ENCODE results near the gene LHCGR.

Gene LHCGR

DNA sequence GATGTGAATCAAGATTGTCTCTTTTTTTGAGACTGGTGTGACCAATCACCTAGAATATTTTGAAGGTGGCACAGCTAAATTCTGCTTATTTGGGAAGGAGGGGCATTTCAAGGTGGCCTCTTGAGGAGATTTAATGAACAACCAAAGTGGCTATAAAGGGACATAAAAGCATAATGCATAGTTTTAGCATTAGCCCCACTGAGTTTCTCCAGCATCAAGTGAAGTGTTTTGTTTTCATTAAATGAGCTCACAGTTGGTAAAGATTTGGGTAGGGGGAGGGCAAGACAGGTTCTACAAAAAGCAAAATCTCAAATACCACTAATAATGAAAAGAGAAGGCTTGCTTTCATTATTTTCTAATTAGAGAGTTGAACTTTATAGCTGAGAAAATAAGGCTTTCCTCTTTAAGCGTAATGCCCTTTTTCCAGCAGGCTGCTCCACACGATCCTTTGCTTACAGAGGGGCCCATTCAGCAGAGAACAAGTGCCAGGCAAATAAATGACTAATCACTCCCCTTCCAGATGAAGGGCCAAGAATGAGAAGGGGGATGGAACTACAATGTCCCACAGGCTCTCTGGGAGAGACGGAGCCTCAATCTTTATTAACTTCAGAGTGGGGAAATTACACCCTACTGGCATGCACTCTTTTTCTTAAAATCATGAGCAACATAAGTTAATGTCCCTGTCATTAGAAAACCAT is 35.9 kb downstream of the LHCGR start:
- DNase-seq (ENCODE audit: insufficient read length, low spot score) (no peak), FAIRE-seq (no peak)
- TF ChIP-seq, protein P1, sequence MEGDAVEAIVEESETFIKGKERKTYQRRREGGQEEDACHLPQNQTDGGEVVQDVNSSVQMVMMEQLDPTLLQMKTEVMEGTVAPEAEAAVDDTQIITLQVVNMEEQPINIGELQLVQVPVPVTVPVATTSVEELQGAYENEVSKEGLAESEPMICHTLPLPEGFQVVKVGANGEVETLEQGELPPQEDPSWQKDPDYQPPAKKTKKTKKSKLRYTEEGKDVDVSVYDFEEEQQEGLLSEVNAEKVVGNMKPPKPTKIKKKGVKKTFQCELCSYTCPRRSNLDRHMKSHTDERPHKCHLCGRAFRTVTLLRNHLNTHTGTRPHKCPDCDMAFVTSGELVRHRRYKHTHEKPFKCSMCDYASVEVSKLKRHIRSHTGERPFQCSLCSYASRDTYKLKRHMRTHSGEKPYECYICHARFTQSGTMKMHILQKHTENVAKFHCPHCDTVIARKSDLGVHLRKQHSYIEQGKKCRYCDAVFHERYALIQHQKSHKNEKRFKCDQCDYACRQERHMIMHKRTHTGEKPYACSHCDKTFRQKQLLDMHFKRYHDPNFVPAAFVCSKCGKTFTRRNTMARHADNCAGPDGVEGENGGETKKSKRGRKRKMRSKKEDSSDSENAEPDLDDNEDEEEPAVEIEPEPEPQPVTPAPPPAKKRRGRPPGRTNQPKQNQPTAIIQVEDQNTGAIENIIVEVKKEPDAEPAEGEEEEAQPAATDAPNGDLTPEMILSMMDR (IDR thresholded peaks at IDR 0.05; ENCODE audit: insufficient read depth, missing control alignments), result no peak

DNA sequence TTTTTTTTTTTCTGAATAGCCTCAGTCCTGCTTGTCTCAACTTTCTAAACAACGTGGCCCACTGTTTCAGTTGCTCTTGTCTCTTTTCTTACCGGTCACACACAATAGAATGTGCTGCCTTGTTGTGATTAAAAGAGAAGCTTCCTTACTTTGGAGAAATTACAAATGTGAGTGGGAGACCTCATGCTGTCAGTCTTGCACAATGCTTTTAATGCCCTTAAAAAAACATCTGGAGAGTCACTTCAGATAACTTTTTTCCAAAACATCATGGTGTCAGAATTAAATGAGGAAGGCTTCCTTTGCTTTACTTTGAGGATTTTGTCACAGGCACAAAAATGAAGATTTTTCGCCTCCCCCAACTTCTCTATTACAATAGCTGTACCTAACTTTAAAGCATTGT is 37.7 kb downstream of the LHCGR start:
- DNase-seq (ENCODE audit: insufficient read length, low spot score) (no peak), FAIRE-seq (no peak)
- TF ChIP-seq, protein P1 (IDR thresholded peaks at IDR 0.05; ENCODE audit: insufficient read depth, missing control alignments), result no peak

DNA sequence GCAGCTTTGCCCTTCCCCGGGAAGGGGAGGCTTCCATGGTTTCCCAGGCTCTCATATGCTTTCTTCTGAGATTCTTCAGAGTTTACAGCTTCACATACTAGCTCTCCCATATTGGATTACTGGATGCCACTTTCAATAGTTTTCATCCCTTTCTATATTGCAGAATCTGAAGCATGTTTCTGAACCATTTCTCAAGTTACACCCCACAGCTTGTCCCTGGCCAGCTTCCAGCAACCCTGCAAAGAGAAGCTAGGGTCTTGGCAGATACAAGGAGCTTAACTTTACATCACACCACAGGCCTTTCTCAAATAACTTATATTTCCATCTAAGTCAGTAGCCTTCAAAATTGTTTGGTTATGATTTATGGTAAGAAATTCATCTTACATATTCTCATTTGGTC is 39.6 kb downstream of the LHCGR start:
- no peak for FAIRE-seq
- TF ChIP-seq, protein P1 (IDR thresholded peaks at IDR 0.05; ENCODE audit: insufficient read depth, missing control alignments), result no peak
- DNase-seq (ENCODE audit: insufficient read length, low spot score), result no peak

DNA sequence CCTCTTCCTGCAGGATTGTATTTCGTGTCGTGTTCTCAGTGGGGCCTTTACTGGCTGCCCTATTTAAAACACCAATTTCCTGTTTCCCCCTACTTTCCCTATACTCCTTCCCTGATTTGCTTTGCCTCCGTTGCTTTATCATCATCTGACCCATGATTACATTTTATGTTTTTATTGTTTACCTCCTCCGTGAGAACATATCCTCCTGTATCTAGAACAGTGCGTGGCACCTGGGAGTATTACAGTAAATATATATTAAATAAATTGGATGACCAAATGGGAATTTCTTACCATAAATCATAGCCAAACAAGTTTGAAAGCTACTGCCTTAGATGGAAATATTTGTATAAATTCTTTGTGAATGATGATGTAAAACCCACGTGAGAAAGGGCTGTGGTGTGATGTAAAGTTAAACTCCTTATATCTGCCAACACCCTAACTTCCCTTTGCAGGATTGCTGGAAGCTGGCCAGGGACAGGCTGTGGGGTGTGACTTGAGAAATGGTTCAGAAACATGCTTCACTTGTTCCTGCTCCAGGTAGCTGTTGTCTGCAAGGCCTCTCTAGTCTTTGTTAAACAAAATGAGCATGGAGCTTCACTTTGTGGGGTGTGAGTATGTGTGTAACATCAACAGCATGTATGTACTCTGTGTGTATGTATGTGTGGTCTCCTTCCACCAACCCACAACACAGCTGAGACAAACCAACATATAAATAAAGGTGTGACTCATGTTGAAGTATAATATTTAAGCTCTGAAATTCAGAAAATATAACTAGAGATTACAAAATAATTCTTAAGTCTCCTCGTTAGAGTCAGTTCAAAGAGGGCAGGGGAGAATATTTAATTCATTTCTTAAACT is 40.3 kb downstream of the LHCGR start:
- FAIRE-seq, result no peak
- TF ChIP-seq, protein P1 (IDR thresholded peaks at IDR 0.05; ENCODE audit: insufficient read depth, missing control alignments), result no peak
- DNase-seq (ENCODE audit: insufficient read length, low spot score), result no peak

DNA sequence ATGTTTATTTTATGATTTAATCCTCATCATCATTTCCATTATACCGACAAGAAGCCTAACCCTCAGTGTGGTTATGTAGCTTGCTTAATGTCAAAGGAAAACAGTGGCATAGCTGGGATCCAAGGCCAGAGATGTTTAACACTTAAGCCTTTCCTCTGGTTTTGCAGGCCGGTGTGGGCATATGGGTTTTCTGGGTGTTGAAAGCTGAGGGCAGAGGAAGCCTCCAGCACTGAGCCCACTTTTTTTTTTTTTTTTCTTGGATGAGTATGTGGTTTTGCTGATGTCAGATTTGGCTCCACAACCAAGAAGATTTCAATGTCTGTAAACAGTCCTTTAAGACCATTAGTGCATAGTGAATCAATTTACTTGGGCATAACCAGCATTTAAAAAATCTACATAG is 41.3 kb downstream of the LHCGR start:
- FAIRE-seq, result no peak

DNA sequence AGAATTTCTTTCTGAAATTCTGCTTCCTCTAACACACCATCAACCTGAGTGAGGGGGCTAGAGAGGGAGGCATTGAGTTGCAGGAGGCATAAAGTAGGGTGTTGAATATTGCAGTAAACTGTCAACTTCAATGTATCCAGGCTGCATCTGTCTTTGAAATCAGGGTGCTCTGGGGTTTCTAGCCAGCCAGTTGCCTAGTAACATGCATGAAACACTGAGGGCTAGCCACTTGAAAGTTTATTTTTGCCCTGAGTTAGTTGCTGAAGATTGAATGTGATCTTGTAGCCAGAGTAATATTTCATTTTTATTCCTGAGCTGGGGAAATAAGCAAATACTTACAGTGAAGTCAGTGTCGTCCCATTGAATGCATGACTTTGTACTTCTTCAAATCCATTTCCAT is 41.9 kb downstream of the LHCGR start:
- FAIRE-seq (no peak), DNase-seq (ENCODE audit: insufficient read length, low spot score) (no peak)
- TF ChIP-seq, protein P1 (IDR thresholded peaks at IDR 0.05; ENCODE audit: insufficient read depth, missing control alignments), result no peak

More for the DNA sequence above, 41.3 kb downstream of the LHCGR start:
- TF ChIP-seq, protein P1 (IDR thresholded peaks at IDR 0.05; ENCODE audit: insufficient read depth, missing control alignments), result no peak
- DNase-seq (ENCODE audit: insufficient read length, low spot score), result no peak

DNA sequence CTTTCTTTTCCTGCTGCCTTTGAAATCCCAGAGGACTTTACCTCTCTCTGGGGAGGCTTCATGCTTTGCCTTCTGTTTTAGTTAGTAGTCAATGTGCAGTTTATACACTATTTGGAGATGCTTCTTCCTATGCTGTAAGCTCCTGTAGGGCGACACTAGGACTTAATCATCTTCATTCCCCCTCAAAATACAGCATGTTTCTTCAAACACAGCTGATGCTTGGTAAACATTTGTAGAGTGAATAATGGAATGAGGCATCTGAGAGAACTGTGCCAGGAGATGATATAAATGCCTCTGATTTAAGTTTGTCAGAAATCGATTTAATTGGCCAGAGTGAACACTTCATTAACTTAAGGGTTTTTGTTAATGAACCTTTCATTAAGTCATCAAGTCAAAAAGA is 43.4 kb downstream of the LHCGR start:
- TF ChIP-seq, protein P1 (IDR thresholded peaks at IDR 0.05; ENCODE audit: insufficient read depth, missing control alignments), result no peak
- DNase-seq (ENCODE audit: insufficient read length, low spot score), result no peak
- FAIRE-seq, result no peak
